Medulla oblongata (tissue), 1 donor: ENCODE results near the gene AKIRIN2.
"Not testable (repeated sequence)": the region's sequence is repeated elsewhere in the genome, so short reads cannot be mapped to it uniquely, and the experiment has no call there.

Experiments
- DNase-seq: peaks from one replicate; pipeline ENCODE4 v3.0.0-alpha.2; 2015; ENCODE audit errors: extremely low spot score

The AKIRIN2 gene

GRCh38 chr6:87687893-87688292 lies 14.1 kb downstream of the AKIRIN2 start:
- not testable (repeated sequence) for DNase-seq

GRCh38 chr6:87687296-87687695 lies 14.7 kb downstream of the AKIRIN2 start:
- DNase-seq = no peak

DNA sequence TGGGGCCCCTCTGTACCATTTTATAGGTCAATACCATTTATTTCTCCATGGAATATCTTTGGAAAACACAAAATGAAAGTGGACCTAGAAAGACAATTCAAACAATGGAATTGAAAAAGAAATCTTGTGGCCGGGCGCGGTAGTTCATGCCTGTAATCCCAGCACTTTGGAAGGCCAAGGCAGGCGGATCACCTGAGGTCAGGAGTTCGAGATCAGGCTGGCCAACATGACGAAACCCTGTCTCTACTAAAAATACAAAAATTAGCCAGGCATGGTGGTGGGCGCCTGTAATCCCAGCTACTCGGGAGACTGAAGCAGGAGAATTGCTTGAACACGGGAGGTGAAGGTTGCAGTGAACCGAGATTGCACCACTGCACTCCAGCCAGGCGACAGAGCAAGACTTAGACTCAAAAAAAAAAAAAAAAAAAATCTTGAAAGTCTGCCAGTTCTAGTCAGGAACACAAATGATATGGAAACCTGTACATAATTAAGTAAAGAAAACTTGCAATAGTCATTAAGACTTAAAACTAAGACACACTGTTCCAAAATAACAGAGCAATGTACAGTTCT lies 15.3 kb downstream of the AKIRIN2 start:
- DNase-seq = not testable (repeated sequence)

- DNase-seq = no peak
Measured at GRCh38 chr6:87684895-87685654, 17.0 kb downstream of the AKIRIN2 start.

- no peak for DNase-seq
Measured at GRCh38 chr6:87683890-87684289, 18.1 kb downstream of the AKIRIN2 start.

- DNase-seq = no peak
Measured at GRCh38 chr6:87682310-87682709, 19.7 kb downstream of the AKIRIN2 start.

DNA sequence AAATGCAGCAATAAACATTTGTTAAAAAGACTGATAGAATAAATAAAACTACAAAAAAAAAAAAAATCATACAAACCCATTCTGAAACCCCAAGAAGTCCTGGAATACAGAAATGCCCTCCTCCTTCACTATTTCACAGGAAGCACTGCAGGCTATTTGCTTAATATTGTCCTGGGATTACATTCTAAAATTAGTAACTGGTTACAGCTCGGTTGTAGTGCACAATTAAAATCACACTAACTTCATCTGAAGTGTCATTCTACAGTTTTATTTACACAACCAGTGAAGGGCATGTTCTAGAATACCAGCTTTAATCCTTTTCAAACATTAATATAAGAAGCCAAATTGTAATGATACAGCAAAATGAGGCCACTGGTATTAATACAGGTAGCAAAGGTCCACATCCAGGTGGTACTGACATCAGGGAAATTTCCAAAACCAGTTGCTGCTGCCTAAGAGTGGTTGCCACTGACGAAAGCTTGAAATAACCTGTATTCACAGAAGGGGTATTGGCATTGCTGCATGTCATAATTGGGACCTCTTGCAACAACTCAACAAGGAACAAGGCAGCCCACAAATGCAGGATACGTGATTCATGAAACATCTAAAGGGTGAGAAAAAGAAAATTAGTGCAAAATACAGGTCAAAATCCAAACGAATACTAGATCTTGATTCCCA lies 26.9 kb downstream of the AKIRIN2 start:
- no peak for DNase-seq

DNA sequence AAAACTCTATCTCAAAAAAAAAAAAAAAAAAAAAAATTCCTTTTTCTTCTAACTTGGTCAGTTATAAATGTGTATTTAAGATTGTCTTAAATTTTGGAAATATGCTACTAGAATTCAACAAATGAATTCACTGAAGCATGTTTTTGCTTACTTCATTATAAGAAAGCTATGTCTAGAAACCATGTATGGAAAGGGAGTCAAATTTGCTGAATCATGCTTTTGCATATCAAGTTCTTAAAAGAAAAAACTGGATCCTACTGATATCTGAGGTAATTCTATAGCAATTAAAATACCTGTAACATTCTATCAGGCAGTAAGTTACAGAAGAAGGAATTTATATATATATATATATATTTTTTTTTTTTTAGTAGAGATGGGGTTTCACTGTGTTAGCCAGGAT lies 27.7 kb downstream of the AKIRIN2 start:
- no peak for DNase-seq

DNA sequence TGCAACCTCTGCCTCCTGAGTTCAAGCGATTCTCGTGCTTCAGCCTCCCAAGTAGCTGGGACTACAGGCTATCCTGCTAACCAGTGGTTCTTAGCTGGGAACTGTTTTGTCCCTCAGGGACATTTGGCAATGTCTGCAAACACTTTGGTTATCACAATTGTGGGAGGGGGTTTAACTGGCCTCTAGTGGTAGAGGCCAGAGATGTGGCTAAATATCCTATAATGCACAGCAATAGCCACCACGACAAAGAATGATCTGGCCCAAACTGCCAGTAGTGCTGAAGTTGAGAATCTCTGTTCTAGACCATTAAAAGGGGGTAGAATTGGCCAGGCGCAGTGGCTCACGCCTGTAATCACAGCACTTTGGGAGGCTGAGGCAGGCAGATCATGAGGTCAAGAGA lies 28.8 kb downstream of the AKIRIN2 start:
- no peak for DNase-seq

- no peak for DNase-seq
Measured at GRCh38 chr6:87672641-87673040, 29.4 kb downstream of the AKIRIN2 start.

DNA sequence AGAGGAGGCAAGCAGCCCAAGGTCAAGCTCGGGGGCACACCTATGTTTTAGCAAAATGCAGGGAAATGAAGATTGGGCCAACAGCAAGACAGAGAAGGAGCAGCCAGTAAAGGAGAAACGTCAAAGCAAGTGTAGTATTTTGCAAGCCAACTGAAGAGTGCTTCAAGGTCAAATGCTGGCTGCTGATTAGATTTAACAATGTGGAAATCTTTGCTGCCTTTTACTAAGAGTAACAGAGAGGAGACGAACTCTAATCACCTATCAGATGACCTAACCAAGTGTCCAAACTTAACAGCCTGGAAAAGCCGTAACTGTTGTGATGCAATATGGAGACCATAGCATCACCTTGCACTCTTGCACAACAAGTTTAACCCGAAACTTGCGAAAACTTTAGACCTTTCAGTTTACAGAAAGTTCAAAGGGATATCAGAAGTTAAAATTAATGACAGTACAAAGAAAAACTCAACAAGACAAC lies 30.4 kb downstream of the AKIRIN2 start:
- DNase-seq = no peak

GRCh38 chr6:87670707-87671106 lies 31.3 kb downstream of the AKIRIN2 start:
- no peak for DNase-seq

GRCh38 chr6:87669051-87669450 lies 33.0 kb downstream of the AKIRIN2 start:
- DNase-seq = no peak

- DNase-seq = no peak
Measured at GRCh38 chr6:87668013-87668412, 34.0 kb downstream of the AKIRIN2 start.

GRCh38 chr6:87667032-87667431 lies 35.0 kb downstream of the AKIRIN2 start:
- no peak for DNase-seq

DNA sequence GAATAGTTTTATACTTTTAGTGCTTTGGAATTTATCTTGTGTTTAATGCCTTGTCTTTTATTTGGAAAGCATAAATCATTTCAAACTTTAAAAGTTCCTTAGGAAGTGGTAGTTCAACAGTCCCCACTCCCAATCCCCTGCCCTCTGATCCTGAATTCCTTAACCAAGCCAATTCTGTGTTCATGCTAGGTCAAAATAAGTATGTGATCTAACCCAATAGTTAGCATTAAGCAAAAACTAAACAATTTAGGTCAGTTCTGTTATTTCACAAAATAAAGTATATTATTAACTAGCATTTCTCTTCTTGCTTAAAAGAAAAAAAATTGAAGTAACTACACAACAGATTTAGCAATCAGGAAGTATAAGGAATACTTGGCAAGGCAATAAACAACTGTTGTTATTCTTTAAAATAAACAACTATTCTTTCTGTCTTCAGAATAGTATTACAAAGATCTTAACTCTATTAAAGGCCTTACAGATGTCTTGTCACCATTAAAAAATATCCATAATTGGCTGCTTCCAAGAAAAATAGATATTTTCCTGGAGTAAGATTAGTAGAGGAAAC lies 37.0 kb downstream of the AKIRIN2 start:
- DNase-seq = no peak

GRCh38 chr6:87663434-87663833 lies 38.6 kb downstream of the AKIRIN2 start:
- DNase-seq = peak; percentile 12

- DNase-seq = no peak
Measured at GRCh38 chr6:87661503-87661902, 40.5 kb downstream of the AKIRIN2 start.

DNA sequence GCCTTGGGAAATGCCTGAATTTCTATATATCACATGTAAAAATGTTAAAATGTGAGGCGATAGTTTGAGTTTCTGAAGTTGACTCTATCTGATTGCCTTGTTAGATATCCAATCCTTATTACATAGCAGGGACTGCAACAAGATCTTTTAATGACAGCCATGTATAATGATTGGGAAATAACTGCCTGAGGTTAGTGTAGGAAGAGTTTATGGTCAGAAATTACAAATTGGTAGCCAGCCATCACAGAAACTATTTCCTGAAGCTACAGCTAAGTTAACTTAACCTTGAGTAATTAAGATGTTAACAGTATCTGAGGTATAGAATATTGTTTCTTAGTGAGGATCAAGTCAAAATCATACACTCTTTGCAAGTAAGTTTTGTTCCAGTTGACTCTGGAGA lies 41.0 kb downstream of the AKIRIN2 start:
- DNase-seq = no peak

DNA sequence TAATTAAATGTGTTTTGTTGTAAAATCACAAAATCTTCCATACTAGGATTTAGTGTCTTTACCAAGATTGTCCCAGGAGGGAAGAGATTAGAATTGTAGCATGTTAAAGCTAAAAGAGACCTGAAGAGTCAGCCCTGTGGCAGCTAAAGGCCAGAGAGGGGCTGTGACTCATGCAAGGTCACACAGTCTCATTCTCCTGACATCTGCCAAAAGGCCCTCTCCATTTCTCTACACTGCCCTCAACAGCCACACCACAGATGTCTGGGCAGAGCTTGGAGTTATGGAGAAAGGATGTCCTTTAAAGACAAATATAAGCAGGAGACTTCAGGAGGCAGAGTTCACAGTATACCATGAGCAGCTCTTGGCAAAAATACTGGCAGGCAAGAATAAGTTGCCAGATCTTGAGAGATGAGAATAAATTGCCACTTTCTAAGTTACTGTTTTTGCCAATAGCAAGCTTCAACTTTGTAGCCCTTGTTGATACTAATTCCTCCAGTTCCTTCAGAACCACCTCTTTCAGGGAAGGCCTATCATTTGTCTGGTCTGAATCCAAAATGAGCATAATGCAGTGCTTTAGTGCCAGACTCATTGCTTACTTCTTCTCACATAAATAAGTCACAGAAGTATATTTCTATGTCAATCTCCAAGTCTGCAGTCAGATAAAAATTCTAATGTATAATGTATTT lies 41.7 kb downstream of the AKIRIN2 start:
- no peak for DNase-seq

- no peak for DNase-seq
Measured at GRCh38 chr6:87658516-87658915, 43.5 kb downstream of the AKIRIN2 start.

GRCh38 chr6:87656857-87657256 lies 45.2 kb downstream of the AKIRIN2 start:
- DNase-seq = no peak
